ENCODE data around the gene RAB3A.

Gene RAB3A

DNA sequence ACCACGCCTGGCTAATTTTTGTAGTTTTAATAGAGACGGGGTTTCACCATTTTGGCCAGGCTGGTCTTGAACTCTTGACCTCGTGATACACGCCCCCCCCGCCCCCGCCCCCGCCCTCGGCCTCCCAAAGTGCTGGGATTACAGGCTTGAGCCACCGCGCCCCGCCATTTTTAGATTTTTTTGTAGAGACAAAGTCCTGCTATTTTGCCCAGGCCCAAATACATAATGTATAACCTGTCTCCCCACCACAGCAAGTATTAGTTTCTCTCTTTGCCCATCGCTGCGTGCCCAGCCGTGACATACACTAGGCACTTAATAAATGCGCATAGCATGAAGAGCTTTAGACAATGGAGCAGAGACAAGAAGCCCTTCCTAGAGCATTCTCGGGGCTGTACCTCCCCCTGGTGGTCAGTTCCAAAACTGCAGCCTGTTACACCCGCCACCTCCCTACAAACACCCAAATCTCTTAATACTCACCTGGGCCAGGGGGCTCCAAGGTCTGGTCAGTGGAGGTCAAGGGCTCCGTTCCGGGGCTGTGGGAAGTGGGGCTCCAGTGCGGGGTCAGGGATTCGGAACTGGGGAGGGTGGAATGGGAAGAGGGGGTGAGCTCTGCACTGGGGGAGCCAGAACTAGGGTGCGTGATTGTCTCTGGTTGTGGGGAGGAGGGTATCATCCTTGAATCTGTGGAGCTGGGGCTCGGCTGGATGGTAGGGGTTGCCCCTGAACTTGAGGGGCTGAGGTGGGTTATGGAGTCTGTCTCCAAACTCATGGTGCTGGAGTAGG is 47.9 kb upstream of the RAB3A start:
- TF ChIP-seq EGR1 (IDR thresholded peaks at IDR 0.05) (no peak), TAF1 (IDR thresholded peaks at IDR 0.05; ENCODE audit: low read depth) (no peak), EP300 (IDR thresholded peaks at IDR 0.05; ENCODE audit: borderline replicate concordance) (no peak), RAD21 (IDR thresholded peaks at IDR 0.05; ENCODE audit: low read depth) (peak; percentile 99), CREB1 (IDR thresholded peaks at IDR 0.05; ENCODE audit: low read depth) (no peak), TEAD4 (IDR thresholded peaks at IDR 0.05) (no peak), CEBPB (IDR thresholded peaks at IDR 0.05) (no peak)

DNA sequence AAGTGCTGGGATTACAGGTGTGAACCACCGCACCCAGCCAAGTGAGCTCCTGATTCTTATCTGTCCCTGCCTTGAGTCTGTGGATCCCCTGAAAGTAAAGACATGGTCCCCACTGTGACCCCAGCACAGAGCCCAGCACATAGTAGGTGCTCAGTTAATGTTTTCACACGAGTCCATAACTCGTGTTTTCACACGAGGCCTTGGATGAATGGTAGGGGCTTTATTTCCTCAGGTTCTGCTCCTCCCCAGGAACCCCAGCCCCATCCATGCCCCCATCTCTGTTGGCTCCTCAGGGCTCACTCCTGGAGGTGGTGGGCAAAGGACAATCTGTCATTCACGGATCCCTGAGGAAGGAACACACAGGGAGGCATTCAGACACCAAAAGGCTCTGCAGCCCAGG is 46.0 kb upstream of the RAB3A start:
- no peak for TF ChIP-seq TCF12 (IDR thresholded peaks at IDR 0.05; ENCODE audit: low read depth)
- TF ChIP-seq, protein P1, sequence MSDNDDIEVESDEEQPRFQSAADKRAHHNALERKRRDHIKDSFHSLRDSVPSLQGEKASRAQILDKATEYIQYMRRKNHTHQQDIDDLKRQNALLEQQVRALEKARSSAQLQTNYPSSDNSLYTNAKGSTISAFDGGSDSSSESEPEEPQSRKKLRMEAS (IDR thresholded peaks at IDR 0.05) = no peak
- no peak for TF ChIP-seq NFIC (IDR thresholded peaks at IDR 0.05)
- no peak for TF ChIP-seq FOXM1 (IDR thresholded peaks at IDR 0.05; ENCODE audit: borderline replicate concordance, low read depth)

DNA sequence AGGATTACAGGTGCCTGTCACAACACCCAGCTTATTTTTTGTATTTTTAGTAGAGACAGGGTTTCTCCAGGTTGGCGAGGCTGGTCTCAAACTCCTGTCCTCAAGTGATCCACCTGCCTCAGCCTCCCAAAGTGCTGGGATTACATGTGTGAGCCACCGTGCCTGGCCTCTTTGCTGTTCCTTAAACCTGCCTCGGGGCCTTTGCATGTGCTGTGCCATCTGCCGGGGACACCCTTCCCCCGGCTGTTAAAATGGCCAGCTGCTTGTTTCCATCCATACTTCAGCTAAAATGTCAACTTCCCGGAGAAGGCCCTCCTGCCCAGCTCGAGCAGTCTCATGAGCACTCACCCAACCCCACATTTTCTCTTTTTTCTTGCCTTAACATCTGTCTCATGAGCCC is 41.5 kb upstream of the RAB3A start:
- TF ChIP-seq TCF12 (IDR thresholded peaks at IDR 0.05; ENCODE audit: low read depth) (no peak), YY1 (IDR thresholded peaks at IDR 0.05; ENCODE audit: low read depth) (no peak), EGR1 (IDR thresholded peaks at IDR 0.05) (no peak), RAD21 (IDR thresholded peaks at IDR 0.05; ENCODE audit: low read depth) (no peak), EP300 (IDR thresholded peaks at IDR 0.05; ENCODE audit: borderline replicate concordance) (no peak), FOXM1 (IDR thresholded peaks at IDR 0.05; ENCODE audit: borderline replicate concordance, low read depth) (no peak)

DNA sequence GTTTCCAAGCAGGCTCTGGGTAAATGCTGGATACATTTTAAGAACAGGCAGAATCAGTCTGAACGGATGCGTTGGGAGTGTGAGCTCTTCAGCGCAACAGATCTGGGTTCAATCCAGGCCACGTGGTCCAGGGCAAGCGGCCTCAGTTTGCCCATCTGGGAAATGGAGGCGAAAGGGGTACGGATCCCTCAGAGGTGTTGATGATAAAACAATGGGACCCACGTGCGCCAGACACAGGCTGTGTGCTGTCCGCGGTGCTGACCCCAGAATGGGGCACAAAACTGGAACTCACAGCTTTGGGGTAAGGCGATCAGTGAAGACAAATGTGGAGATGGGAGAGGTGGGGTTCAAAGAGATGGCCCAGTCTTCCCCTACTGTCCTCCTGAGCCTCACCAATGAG is 35.5 kb upstream of the RAB3A start:
- TF ChIP-seq, protein P2, sequence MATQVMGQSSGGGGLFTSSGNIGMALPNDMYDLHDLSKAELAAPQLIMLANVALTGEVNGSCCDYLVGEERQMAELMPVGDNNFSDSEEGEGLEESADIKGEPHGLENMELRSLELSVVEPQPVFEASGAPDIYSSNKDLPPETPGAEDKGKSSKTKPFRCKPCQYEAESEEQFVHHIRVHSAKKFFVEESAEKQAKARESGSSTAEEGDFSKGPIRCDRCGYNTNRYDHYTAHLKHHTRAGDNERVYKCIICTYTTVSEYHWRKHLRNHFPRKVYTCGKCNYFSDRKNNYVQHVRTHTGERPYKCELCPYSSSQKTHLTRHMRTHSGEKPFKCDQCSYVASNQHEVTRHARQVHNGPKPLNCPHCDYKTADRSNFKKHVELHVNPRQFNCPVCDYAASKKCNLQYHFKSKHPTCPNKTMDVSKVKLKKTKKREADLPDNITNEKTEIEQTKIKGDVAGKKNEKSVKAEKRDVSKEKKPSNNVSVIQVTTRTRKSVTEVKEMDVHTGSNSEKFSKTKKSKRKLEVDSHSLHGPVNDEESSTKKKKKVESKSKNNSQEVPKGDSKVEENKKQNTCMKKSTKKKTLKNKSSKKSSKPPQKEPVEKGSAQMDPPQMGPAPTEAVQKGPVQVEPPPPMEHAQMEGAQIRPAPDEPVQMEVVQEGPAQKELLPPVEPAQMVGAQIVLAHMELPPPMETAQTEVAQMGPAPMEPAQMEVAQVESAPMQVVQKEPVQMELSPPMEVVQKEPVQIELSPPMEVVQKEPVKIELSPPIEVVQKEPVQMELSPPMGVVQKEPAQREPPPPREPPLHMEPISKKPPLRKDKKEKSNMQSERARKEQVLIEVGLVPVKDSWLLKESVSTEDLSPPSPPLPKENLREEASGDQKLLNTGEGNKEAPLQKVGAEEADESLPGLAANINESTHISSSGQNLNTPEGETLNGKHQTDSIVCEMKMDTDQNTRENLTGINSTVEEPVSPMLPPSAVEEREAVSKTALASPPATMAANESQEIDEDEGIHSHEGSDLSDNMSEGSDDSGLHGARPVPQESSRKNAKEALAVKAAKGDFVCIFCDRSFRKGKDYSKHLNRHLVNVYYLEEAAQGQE (IDR thresholded peaks at IDR 0.05; ENCODE audit: low read depth) = peak; percentile 94
- TF ChIP-seq RAD21 (IDR thresholded peaks at IDR 0.05; ENCODE audit: low read depth) (no peak), EGR1 (IDR thresholded peaks at IDR 0.05) (no peak), EP300 (IDR thresholded peaks at IDR 0.05; ENCODE audit: borderline replicate concordance) (no peak), CEBPB (IDR thresholded peaks at IDR 0.05) (no peak), NFIC (IDR thresholded peaks at IDR 0.05) (no peak), YY1 (IDR thresholded peaks at IDR 0.05; ENCODE audit: low read depth) (no peak), TAF1 (IDR thresholded peaks at IDR 0.05; ENCODE audit: low read depth) (no peak), TCF12 (IDR thresholded peaks at IDR 0.05; ENCODE audit: low read depth) (no peak)
- TF ChIP-seq, protein P3, sequence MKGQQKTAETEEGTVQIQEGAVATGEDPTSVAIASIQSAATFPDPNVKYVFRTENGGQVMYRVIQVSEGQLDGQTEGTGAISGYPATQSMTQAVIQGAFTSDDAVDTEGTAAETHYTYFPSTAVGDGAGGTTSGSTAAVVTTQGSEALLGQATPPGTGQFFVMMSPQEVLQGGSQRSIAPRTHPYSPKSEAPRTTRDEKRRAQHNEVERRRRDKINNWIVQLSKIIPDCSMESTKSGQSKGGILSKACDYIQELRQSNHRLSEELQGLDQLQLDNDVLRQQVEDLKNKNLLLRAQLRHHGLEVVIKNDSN (IDR thresholded peaks at IDR 0.05) = peak; percentile 79
- TF ChIP-seq, protein P1 (IDR thresholded peaks at IDR 0.05) = peak; percentile 98

DNA sequence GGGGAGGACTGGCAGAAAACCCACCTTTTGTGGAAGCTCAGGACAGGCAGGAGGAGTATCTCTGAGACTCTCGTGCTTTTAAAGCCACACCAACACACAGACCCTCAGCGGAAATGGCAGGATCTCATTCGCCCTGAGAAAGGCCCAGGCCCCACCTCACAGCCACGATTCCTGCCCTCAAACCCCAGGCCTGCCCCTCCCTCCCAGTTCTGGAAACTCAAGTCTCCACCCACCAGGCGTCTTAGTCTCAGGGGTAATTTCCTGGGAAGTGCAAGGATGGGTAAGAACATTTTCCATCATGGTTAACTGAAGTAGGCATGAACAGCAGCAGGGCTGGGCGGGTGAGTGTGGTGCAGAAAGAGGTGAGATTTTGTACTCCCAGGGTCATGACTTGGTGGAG is 30.4 kb upstream of the RAB3A start:
- TF ChIP-seq, protein P1 (IDR thresholded peaks at IDR 0.05) = no peak
- TF ChIP-seq TAF1 (IDR thresholded peaks at IDR 0.05; ENCODE audit: low read depth) (no peak), YY1 (IDR thresholded peaks at IDR 0.05; ENCODE audit: low read depth) (no peak), TEAD4 (IDR thresholded peaks at IDR 0.05) (no peak), TCF12 (IDR thresholded peaks at IDR 0.05; ENCODE audit: low read depth) (no peak), ZBTB7A (IDR thresholded peaks at IDR 0.05; ENCODE audit: low read depth) (no peak), CREB1 (IDR thresholded peaks at IDR 0.05; ENCODE audit: low read depth) (no peak), CEBPB (IDR thresholded peaks at IDR 0.05) (no peak), EP300 (IDR thresholded peaks at IDR 0.05; ENCODE audit: borderline replicate concordance) (no peak), FOXM1 (IDR thresholded peaks at IDR 0.05; ENCODE audit: borderline replicate concordance, low read depth) (no peak), EGR1 (IDR thresholded peaks at IDR 0.05) (no peak), NFIC (IDR thresholded peaks at IDR 0.05) (no peak), RAD21 (IDR thresholded peaks at IDR 0.05; ENCODE audit: low read depth) (no peak)
- TF ChIP-seq, protein P3 (IDR thresholded peaks at IDR 0.05) = no peak
- TF ChIP-seq, protein P2 (IDR thresholded peaks at IDR 0.05; ENCODE audit: low read depth) = no peak

Measured in Ishikawa (cell line).